K562 treated with DMSO at 1 percent for 24 hours (cell line): ENCODE results near the gene URGCP. TPM values are rescaled to one million over a fixed set of nuclear protein-coding genes. Genes with fewer than 3 reads are reported as not detected.

Experiments used
- total RNA-seq: library from RNA; unstranded; fragments of 300-600 nt; gene quantifications from 2 replicates; pipeline ENCODE4 v1.2.3, GENCODE V29; 2022; ENCODE audit warnings: low read depth; ENCODE audit not compliant: insufficient read depth

Gene URGCP
- 25.8 and 33.3 TPM in 2 replicates for total RNA-seq

DNA sequence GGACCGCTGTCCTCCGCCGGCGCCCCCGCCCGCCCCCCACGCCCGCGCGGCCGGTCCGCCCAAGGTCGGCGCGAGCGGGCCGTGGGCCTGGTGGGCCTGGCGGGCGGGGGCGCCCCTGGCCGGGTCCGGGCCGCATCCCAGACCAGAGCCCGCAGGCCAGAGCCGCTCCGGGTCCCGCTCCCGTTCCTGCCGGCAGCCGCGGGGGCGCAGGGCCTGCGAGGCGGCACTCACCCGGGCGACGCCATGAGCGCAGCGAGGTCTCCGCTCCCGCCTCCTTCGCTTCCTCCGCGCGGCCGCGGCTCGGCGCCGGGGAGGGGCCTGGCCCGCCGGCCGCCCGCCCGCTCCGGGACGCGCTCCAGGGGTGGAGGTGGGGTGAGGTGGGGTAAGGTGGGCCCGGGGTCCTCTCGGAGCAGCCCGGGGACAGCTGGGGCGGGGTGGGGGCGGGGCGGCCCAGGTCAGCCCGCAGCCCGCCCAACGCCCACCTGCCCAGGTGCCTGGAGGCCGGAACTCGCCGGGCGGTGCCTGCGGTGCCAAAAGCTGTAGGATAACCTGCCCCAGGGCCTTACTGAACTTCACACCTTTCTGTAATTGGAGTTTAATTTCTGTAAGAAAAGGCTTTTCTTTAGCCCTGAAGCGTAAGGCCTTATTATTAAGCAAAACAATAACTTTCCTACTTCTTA, at the start of gene URGCP:
TSS of gene URGCP (minus strand) at position 266 of the 680 bp plus-strand sequence. CDS start at position 245, 21 bp downstream.

GRCh38 chr7:43925984-43926797, 19.8 kb upstream of the URGCP start, which contains the start of gene UBE2D4:
Gene UBE2D4, plus strand, starts transcription at chr7:43926436. Its CDS starts 97 bp downstream, at chr7:43926533.

GRCh38 chr7:43869006-43869866, 37.2 kb downstream of the URGCP start, which contains the start of gene MRPS24:
Gene MRPS24, minus strand, starts transcription at chr7:43869517. Its CDS starts 22 bp downstream, at chr7:43869495.

Other genes with a start within 250 kb of the URGCP start
- 116 and 123 TPM in 2 replicates for gene COA1, start 177.1 kb downstream of the URGCP start, total RNA-seq
- 135 and 137 TPM in 2 replicates for gene BLVRA, start 147.9 kb downstream of the URGCP start, total RNA-seq
- 255 and 257 TPM in 2 replicates for gene MRPS24, start 37.1 kb downstream of the URGCP start, total RNA-seq
- gene UBE2D4, start 19.8 kb upstream of the URGCP start, total RNA-seq: 9.7 and 12.0 TPM in 2 replicates
- gene SPDYE1, start 91.3 kb upstream of the URGCP start, total RNA-seq: not detected in 2 replicates
- gene DBNL, start 138.1 kb upstream of the URGCP start, total RNA-seq: 57.0 and 64.1 TPM in 2 replicates
- not detected in 2 replicates for gene PGAM2, start 159.0 kb upstream of the URGCP start, total RNA-seq
- 11.0 and 16.8 TPM in 2 replicates for gene POLM, start 175.9 kb upstream of the URGCP start, total RNA-seq
- 0.24 and 0.39 TPM in 2 replicates for gene AEBP1, start 197.7 kb upstream of the URGCP start, total RNA-seq
- 128 and 147 TPM in 2 replicates for gene POLD2, start 217.0 kb upstream of the URGCP start, total RNA-seq
- not detected in 2 replicates for gene MYL7, start 234.7 kb upstream of the URGCP start, total RNA-seq